OCI-LY1 (cell line): Measurements from ENCODE around the gene MEG3.

Experiments
- H2AFZ ChIP-seq: fragments of 200-600 bp; sonication (generic), shearing (Covaris generic); 2 replicates; pipeline ENCODE4 v1.6.0; 2014; ENCODE audit warnings: antibody characterized with exemption, mild to moderate bottlenecking, low read length
- H3F3A ChIP-seq: fragments of 200-600 bp; sonication (generic), shearing (Covaris generic); 2 replicates; pipeline ENCODE4 v1.6.0; 2014; ENCODE audit warnings: mild to moderate bottlenecking, antibody characterized with exemption, low read length, moderate library complexity; ENCODE audit not compliant: insufficient read depth
- H3K27ac ChIP-seq: fragments of 200-600 bp; sonication (generic); 2 replicates; pipeline ENCODE4 v1.5.1; 2014; ENCODE audit warnings: low read length, mixed run types, mild to moderate bottlenecking, low read depth; ENCODE audit not compliant: poor library complexity, severe bottlenecking
- H3K27me3 ChIP-seq: fragments of 200-600 bp; sonication (generic); 2 replicates; pipeline ENCODE4 v1.6.0; 2014; ENCODE audit warnings: antibody characterized with exemption, mild to moderate bottlenecking, low read length, moderate library complexity; ENCODE audit not compliant: insufficient read depth
- H3K36me3 ChIP-seq: fragments of 200-600 bp; sonication (generic); 2 replicates; pipeline ENCODE4 v1.6.1; 2014; ENCODE audit warnings: mild to moderate bottlenecking, antibody characterized with exemption, low read length, moderate library complexity, mixed read lengths; ENCODE audit not compliant: insufficient read depth
- H3K4me1 ChIP-seq: fragments of 200-600 bp; sonication (generic); 2 replicates; pipeline ENCODE4 v1.5.1; 2014; ENCODE audit warnings: mild to moderate bottlenecking, low read length, moderate library complexity; ENCODE audit not compliant: insufficient read depth, severe bottlenecking
- H3K4me2 ChIP-seq: fragments of 200-600 bp; sonication (generic), shearing (Covaris generic); 2 replicates; pipeline ENCODE4 v1.6.1; 2014; ENCODE audit warnings: low read length
- H3K4me3 ChIP-seq: fragments of 200-600 bp; sonication (generic); 2 replicates; pipeline ENCODE4 v1.5.1; 2014; ENCODE audit warnings: low read length, low read depth, mild to moderate bottlenecking, mixed read lengths; ENCODE audit not compliant: poor library complexity, severe bottlenecking
- H3K79me2 ChIP-seq: fragments of 200-600 bp; shearing (Covaris generic); 2 replicates; pipeline ENCODE4 v1.6.1; 2016; ENCODE audit warnings: mixed run types, low read length, mixed read lengths; ENCODE audit not compliant: insufficient read depth
- H3K9ac ChIP-seq: fragments of 200-600 bp; sonication (generic), shearing (Covaris generic); 2 replicates; pipeline ENCODE4 v1.6.1; 2014; ENCODE audit warnings: mild to moderate bottlenecking, low read length, mixed read lengths
- H3K9me2 ChIP-seq: fragments of 200-600 bp; sonication (generic), shearing (Covaris generic); 2 replicates; pipeline ENCODE4 v1.6.1; 2014; ENCODE audit warnings: low read depth, mild to moderate bottlenecking, low read length, mixed read lengths
- H3K9me3 ChIP-seq: fragments of 200-600 bp; shearing (Covaris generic); 2 replicates; pipeline ENCODE4 v1.6.1; 2014; ENCODE audit warnings: low read length, mixed read lengths
- H4K20me1 ChIP-seq: fragments of 200-600 bp; sonication (generic), shearing (Covaris generic); 2 replicates; pipeline ENCODE4 v1.6.0; 2016; ENCODE audit warnings: mild to moderate bottlenecking, low read length; ENCODE audit not compliant: insufficient read depth
- EZH2 ChIP-seq: fragments of 200-600 bp; sonication (generic), shearing (Covaris generic); IDR thresholded peaks from 2 replicates; pipeline ENCODE4 v1.8.0; 2017; ENCODE audit warnings: borderline replicate concordance, mixed run types, mild to moderate bottlenecking, antibody characterized with exemption, low read length, moderate library complexity, mixed read lengths
- TF ChIP-seq, protein P1 (sequence below): fragments of 200-600 bp; sonication (generic), shearing (Covaris generic); IDR thresholded peaks from 2 replicates; pipeline ENCODE4 v1.5.1; 2017; ENCODE audit warnings: mild to moderate bottlenecking, antibody characterized with exemption, low read length, moderate library complexity, mixed read lengths

MEG3 gene

DNA sequence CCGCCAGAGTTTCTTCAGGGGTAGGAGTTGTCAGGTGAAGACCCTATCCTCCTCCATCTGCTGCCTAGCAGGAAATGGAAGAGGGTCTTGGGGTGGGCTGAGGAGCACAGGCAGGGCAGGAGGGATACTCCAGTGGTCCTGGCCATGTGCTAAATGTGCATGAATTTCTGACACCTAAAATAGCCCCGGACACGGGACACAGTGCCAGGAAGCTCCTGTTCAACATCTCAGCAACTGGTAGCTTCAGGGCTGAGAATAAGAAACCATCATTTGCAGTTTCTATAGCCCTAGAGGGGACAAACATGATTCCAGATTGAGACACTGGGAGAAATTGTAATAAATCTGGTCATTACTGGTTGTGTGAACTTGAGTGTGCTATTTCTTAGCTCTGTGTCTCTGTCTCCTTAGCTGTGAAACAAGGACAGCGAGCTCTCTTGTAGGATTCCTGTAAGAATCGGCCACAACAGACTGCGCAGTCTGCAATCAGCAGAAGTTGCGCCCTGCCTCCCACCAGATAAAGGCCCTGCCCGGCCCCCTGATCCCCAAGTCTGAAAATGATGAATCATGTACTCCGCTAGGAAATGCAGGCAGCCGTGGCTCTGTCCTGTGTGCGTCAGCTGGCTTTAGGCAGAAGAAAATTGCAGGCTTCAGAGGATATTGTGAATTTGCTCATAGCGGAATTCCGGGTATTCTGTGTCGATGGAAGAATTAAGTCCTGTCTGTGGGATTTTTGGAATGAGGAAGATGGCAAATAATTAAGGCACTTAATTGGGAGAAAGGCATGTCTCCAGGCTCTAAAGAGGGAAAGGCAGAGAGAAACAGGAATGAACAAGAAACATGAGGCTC, 35.2 kb upstream of the MEG3 start:
- Histone ChIP-seq H3K4me1 (no peaks in the 10 kb centered on the region), H3K9ac (no peak overlapping the region), H3K9me3 (no peaks in the 10 kb centered on the region), H3F3A (no peaks in the 10 kb centered on the region), H3K27me3 (no peaks in the 10 kb centered on the region), H3K79me2 (no peaks in the 10 kb centered on the region), H3K27ac (no peak overlapping the region), H3K4me2 (no peak overlapping the region), H3K4me3 (no peak overlapping the region), H2AFZ (no peak overlapping the region), H3K36me3 (no peaks in the 10 kb centered on the region), H3K9me2 (no peaks in the 10 kb centered on the region), H4K20me1 (no peaks in the 10 kb centered on the region)
- TF ChIP-seq, protein P1, sequence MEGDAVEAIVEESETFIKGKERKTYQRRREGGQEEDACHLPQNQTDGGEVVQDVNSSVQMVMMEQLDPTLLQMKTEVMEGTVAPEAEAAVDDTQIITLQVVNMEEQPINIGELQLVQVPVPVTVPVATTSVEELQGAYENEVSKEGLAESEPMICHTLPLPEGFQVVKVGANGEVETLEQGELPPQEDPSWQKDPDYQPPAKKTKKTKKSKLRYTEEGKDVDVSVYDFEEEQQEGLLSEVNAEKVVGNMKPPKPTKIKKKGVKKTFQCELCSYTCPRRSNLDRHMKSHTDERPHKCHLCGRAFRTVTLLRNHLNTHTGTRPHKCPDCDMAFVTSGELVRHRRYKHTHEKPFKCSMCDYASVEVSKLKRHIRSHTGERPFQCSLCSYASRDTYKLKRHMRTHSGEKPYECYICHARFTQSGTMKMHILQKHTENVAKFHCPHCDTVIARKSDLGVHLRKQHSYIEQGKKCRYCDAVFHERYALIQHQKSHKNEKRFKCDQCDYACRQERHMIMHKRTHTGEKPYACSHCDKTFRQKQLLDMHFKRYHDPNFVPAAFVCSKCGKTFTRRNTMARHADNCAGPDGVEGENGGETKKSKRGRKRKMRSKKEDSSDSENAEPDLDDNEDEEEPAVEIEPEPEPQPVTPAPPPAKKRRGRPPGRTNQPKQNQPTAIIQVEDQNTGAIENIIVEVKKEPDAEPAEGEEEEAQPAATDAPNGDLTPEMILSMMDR: no peak
- no peak for TF ChIP-seq EZH2

DNA sequence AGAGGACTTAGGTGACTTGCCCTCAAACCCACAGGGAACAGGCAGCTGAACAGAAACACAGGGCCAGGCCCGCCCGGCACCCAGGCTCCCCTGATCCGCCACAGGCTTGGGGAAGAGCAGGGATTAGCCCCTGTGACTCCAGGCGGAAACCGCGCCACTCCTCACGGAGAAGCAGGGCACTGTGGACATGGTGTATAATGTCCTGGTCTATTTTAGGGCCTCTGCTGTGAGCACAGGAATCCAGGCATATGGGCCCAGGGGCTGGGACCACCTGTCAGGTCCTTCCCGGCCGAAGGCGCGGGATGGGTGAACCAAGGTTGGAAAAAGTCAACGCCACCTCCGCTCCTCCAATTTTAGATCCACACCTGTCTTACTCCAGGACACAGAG, 34.6 kb upstream of the MEG3 start:
- Histone ChIP-seq H3K79me2 (no peaks in the 10 kb centered on the region), H3K9ac (no peak overlapping the region), H2AFZ (no peak overlapping the region), H3K27me3 (no peaks in the 10 kb centered on the region), H3K4me2 (no peak overlapping the region), H3K9me2 (no peaks in the 10 kb centered on the region), H4K20me1 (no peaks in the 10 kb centered on the region), H3F3A (no peaks in the 10 kb centered on the region), H3K4me3 (no peak overlapping the region), H3K9me3 (no peaks in the 10 kb centered on the region), H3K4me1 (no peaks in the 10 kb centered on the region), H3K36me3 (no peaks in the 10 kb centered on the region), H3K27ac (no peak overlapping the region)
- no peak for TF ChIP-seq EZH2
- TF ChIP-seq, protein P1: no peak

DNA sequence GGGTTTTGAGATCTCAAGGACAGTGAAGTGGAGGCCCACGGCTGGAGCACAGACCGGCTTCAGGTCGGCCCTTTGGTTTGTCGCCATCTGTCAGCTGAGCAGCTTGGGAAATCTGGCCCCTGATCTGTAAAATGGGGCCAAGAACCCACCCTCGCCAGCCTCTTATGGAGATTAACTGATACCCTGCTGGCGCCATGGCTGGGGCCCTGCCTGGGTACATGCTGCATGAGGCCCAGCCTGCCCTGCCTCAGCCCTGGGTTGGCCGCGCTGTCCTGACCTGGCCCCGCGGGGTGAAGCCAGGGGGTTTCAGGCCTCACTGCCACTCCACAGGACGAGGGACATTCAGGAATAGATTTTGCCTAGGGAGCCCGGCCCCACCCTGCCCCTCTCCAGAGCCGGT, 33.9 kb upstream of the MEG3 start:
- Histone ChIP-seq H3K79me2 (no peaks in the 10 kb centered on the region), H3K27ac (no peak overlapping the region)

More for the DNA sequence above, 33.9 kb upstream of the MEG3 start:
- Histone ChIP-seq H3K4me3 (no peak overlapping the region), H3K36me3 (no peaks in the 10 kb centered on the region), H4K20me1 (no peaks in the 10 kb centered on the region), H3K9me2 (no peaks in the 10 kb centered on the region), H2AFZ (no peak overlapping the region), H3K9ac (no peak overlapping the region), H3K27me3 (no peaks in the 10 kb centered on the region), H3K9me3 (no peaks in the 10 kb centered on the region), H3F3A (no peaks in the 10 kb centered on the region), H3K4me1 (no peaks in the 10 kb centered on the region), H3K4me2 (no peak overlapping the region)
- TF ChIP-seq EZH2: no peak
- TF ChIP-seq, protein P1: no peak
